ENCODE results near the gene ACER3.
A peak's percentile ranks its signal among the peaks of the same experiment; 100 is the strongest.
"Not testable (repeated sequence)": the region's sequence is repeated elsewhere in the genome, so short reads cannot be mapped to it uniquely, and the experiment has no call there.

The ACER3 gene

GRCh38 chr11:76860539-76861475 lies at the start of gene ACER3:
TSS of gene ACER3 (plus strand) at chr11:76860918. CDS start at chr11:76860977, 59 bp downstream.
- peak; percentile 79 for DNase-seq

GRCh38 chr11:76811259-76811658 lies 49.5 kb upstream of the ACER3 start:
- no peak for DNase-seq

- no peak for DNase-seq
These were observed 46.3 kb upstream of the ACER3 start for GRCh38 chr11:76814414-76814813.

- not testable (repeated sequence) for DNase-seq
These were observed 45.0 kb upstream of the ACER3 start for GRCh38 chr11:76815678-76816077.

GRCh38 chr11:76820184-76820566 lies 40.5 kb upstream of the ACER3 start:
- DNase-seq = no peak

GRCh38 chr11:76821396-76821795 lies 39.3 kb upstream of the ACER3 start:
- DNase-seq = not testable (repeated sequence)

- no peak for DNase-seq
These were observed 38.3 kb upstream of the ACER3 start for GRCh38 chr11:76822406-76822805.

- DNase-seq = no peak
These were observed 37.2 kb upstream of the ACER3 start for GRCh38 chr11:76823481-76824028.

- no peak for DNase-seq
These were observed 36.4 kb upstream of the ACER3 start for GRCh38 chr11:76824083-76824939.

GRCh38 chr11:76824980-76825725 lies 35.6 kb upstream of the ACER3 start:
- no peak for DNase-seq

- DNase-seq = no peak
These were observed 34.9 kb upstream of the ACER3 start for GRCh38 chr11:76825726-76826396.

GRCh38 chr11:76826508-76826907 lies 34.2 kb upstream of the ACER3 start:
- not testable (repeated sequence) for DNase-seq

- not testable (repeated sequence) for DNase-seq
These were observed 33.7 kb upstream of the ACER3 start for GRCh38 chr11:76827005-76827404.

GRCh38 chr11:76830639-76831327 lies 29.9 kb upstream of the ACER3 start:
- no peak for DNase-seq

- no peak for DNase-seq
These were observed 28.9 kb upstream of the ACER3 start for GRCh38 chr11:76831686-76832310.

- no peak for DNase-seq
These were observed 28.4 kb upstream of the ACER3 start for GRCh38 chr11:76832361-76832760.

- DNase-seq = no peak
These were observed 26.6 kb upstream of the ACER3 start for GRCh38 chr11:76834151-76834550.

GRCh38 chr11:76835036-76835435 lies 25.7 kb upstream of the ACER3 start:
- DNase-seq = no peak

GRCh38 chr11:76835928-76836612 lies 24.6 kb upstream of the ACER3 start:
- no peak for DNase-seq

GRCh38 chr11:76836613-76837291 lies 24.0 kb upstream of the ACER3 start:
- no peak for DNase-seq

Data from CD4-positive, alpha-beta T cell treated with Interleukin-4 for 4 hours (primary cell).